MCF 10A (cell line): ENCODE measurements around the gene FOXP3. TPM values are rescaled to one million over a fixed set of nuclear protein-coding genes. Genes with fewer than 3 reads are reported as not detected.
A peak's percentile ranks its signal among the peaks of the same experiment; 100 is the strongest.

Source experiments
- BruUV-seq: library from RNA; stranded (reverse); fragments of 400-500 nt; replicated peaks from 2 replicates; lab custom pipeline; 2021; lab: Mats Ljungman, UMichigan
- CTCF ChIA-PET: fragments of 300-600 bp; sonication (Branson Sonifier 250); formaldehyde crosslinking; extraction: SDS; loops from one replicate; lab custom pipeline; 2021; ENCODE audit warnings: antibody characterized with exemption, inconsistent platforms; lab: Yijun Ruan, JAX
- POLR2A ChIA-PET: fragments of 300-600, 350-650 bp; sonication (Branson Sonifier 250); formaldehyde crosslinking; extraction: SDS; loops from one replicate; lab custom pipeline; 2020; ENCODE audit warnings: antibody characterized with exemption, inconsistent platforms; lab: Yijun Ruan, JAX
- DNase-seq: peaks from one replicate; pipeline ENCODE4 v3.0.0-alpha.2; 2018; ENCODE audit not compliant: unreplicated experiment
- H3K27ac Mint-ChIP-seq: one replicate; pipeline ENCODE4 v1.8.0; 2022; ENCODE audit warnings: mild to moderate bottlenecking, low read depth, mixed read lengths; ENCODE audit not compliant: unreplicated experiment
- H3K27me3 Mint-ChIP-seq: one replicate; pipeline ENCODE4 v1.8.0; 2022; ENCODE audit warnings: mixed read lengths; ENCODE audit not compliant: insufficient read depth, unreplicated experiment
- H3K36me3 Mint-ChIP-seq: one replicate; pipeline ENCODE4 v1.8.0; 2022; ENCODE audit warnings: mild to moderate bottlenecking, moderate library complexity, mixed read lengths; ENCODE audit not compliant: insufficient read depth, unreplicated experiment
- H3K4me1 Mint-ChIP-seq: one replicate; pipeline ENCODE4 v1.8.0; 2022; ENCODE audit warnings: mixed read lengths; ENCODE audit not compliant: insufficient read depth, unreplicated experiment
- H3K4me3 Mint-ChIP-seq: one replicate; pipeline ENCODE4 v1.8.0; 2022; ENCODE audit warnings: mild to moderate bottlenecking, moderate library complexity, mixed read lengths; ENCODE audit not compliant: unreplicated experiment
- H3K9me3 Mint-ChIP-seq: one replicate; pipeline ENCODE4 v1.8.0; 2022; ENCODE audit warnings: mixed read lengths; ENCODE audit not compliant: unreplicated experiment
- intact Hi-C: fragments of 100-400 bp; cut with micrococcal nuclease; formaldehyde crosslinking; loops from 2 replicates; pipeline ENCODE4 v1.14.1; 2022
- total RNA-seq: library from RNA; stranded (reverse); gene quantifications from 2 replicates; pipeline ENCODE4 v1.2.3, GENCODE V29; 2022
- TF ChIP-seq, protein P1 (sequence below): fragments of 200-600 bp; IDR thresholded peaks from one replicate; pipeline ENCODE4 v1.8.0; 2022; ENCODE audit warnings: antibody characterized with exemption, mild to moderate bottlenecking; ENCODE audit not compliant: unreplicated experiment

The FOXP3 gene
- total RNA-seq, 1 experiment from 2014 or later, result 0.26 TPM

- intact Hi-C loops, result loop anchor here (1.0 kb wide), 1 partner anchor 78 kb away; no protein-coding TSS in a partner anchor
- CTCF ChIA-PET, result interaction anchor here (1.0 kb wide), 1 partner anchor 77 kb away, joined by 3 read pairs; no protein-coding TSS in a partner anchor
- Mint-ChIP-seq H3K9me3 (peaks cover 8% of the 10 kb centered on the region), H3K27ac (peak overlapping the region; percentile 97), H3K4me1 (peaks cover 12% of the 10 kb centered on the region), H3K36me3 (no peaks in the 10 kb centered on the region), H3K4me3 (peak overlapping the region; percentile 90), H3K27me3 (no peaks in the 10 kb centered on the region)
- POLR2A ChIA-PET, result interaction anchor here (0.7 to 2.0 kb wide), 12 partner anchors 10 to 114 kb away, joined by 3 to 12 read pairs (median 4); partner anchors contain the start of gene CCDC22
- BruUV-seq, result no TSS peak
- TF ChIP-seq, protein P1, sequence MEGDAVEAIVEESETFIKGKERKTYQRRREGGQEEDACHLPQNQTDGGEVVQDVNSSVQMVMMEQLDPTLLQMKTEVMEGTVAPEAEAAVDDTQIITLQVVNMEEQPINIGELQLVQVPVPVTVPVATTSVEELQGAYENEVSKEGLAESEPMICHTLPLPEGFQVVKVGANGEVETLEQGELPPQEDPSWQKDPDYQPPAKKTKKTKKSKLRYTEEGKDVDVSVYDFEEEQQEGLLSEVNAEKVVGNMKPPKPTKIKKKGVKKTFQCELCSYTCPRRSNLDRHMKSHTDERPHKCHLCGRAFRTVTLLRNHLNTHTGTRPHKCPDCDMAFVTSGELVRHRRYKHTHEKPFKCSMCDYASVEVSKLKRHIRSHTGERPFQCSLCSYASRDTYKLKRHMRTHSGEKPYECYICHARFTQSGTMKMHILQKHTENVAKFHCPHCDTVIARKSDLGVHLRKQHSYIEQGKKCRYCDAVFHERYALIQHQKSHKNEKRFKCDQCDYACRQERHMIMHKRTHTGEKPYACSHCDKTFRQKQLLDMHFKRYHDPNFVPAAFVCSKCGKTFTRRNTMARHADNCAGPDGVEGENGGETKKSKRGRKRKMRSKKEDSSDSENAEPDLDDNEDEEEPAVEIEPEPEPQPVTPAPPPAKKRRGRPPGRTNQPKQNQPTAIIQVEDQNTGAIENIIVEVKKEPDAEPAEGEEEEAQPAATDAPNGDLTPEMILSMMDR, result no peak
- peak; percentile 97 for DNase-seq
Measured at GRCh38 chrX:49269010-49269766, 4.7 kb upstream of the FOXP3 start.

GRCh38 chrX:49268702-49269009, 4.1 kb upstream of the FOXP3 start:
- no peaks in the 10 kb centered on the region for H3K36me3 Mint-ChIP-seq
- peak overlapping the region; percentile 90 for H3K4me3 Mint-ChIP-seq
- TF ChIP-seq, protein P1, result no peak
- peaks cover 12% of the 10 kb centered on the region for H3K4me1 Mint-ChIP-seq
- H3K27me3 Mint-ChIP-seq, result no peaks in the 10 kb centered on the region
- CTCF ChIA-PET, result interaction anchor here (1.0 kb wide), 1 partner anchor 77 kb away, joined by 3 read pairs; no protein-coding TSS in a partner anchor
- H3K27ac Mint-ChIP-seq, result peak overlapping the region; percentile 97
- TSS peak; percentile 92 for BruUV-seq
- no peak for DNase-seq
- intact Hi-C loops, result loop anchor here (1.0 kb wide), 1 partner anchor 77 kb away; no protein-coding TSS in a partner anchor
- peaks cover 14% of the 10 kb centered on the region for H3K9me3 Mint-ChIP-seq
- POLR2A ChIA-PET, result interaction anchor here (0.7 to 2.0 kb wide), 13 partner anchors 10 to 114 kb away, joined by 3 to 12 read pairs (median 4); partner anchors contain the start of gene CCDC22

DNA sequence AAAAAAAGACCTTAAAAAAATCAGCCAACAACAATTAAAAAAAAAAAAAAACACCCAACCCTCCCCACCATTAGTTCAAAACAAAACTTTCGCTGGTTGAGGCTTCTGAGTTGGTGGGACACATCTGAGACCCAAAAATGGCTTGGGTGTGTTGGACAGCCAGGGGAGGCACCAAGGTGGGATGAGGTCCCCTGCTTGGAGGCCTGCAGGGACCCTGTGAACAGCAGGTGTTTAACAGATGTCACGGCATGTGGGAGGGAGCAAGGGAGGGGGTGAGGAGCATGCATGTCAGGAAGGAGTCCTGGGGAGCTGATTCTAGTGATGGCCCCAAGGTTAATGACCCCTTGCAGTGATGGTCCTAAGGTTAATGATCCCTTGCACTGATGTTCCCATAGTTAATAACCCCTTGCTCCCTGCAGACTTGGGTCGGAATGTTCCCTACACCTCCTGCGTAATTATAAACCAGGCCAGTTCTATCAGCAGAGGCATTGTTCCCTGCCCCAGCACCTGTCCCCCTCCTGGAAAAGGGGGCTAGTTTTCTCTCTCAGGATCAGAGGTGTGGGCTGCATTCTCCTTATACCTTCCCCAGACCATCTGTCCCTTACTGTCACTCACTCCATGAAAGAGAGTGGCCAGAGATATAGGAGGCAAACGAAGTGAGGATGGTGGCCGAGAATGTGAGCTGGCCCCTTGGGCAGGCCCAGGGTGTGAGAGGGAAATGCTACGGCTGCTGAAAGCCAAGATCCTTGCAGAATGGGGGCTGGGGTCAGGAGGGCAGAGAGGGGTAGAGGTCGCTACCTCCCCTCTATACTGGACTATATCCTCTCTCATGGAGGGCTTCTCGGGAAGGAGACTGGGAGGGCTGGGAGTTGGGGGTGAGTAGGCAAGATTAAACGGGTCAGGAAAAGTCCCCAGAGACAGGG, 2.3 kb upstream of the FOXP3 start:
- intact Hi-C loops, result no loop called here
- Mint-ChIP-seq H3K27ac (no peak overlapping the region), H3K4me1 (peaks cover 12% of the 10 kb centered on the region), H3K27me3 (no peaks in the 10 kb centered on the region), H3K4me3 (peak overlapping the region; percentile 1), H3K9me3 (peaks cover 23% of the 10 kb centered on the region), H3K36me3 (no peaks in the 10 kb centered on the region)
- TF ChIP-seq, protein P1, result no peak
- no peak for DNase-seq
- BruUV-seq, result no TSS peak
- ChIA-PET POLR2A (interaction anchor here (0.6 kb wide), 1 partner anchor 83 kb away, joined by 3 read pairs; no protein-coding TSS in a partner anchor), CTCF (interaction anchor here (0.5 kb wide), 1 partner anchor 450 kb away, joined by 4 read pairs; no protein-coding TSS in a partner anchor)
